HepG2 (cell line): ENCODE data around the gene TSPAN32. TPM values are rescaled to one million over a fixed set of nuclear protein-coding genes. Genes with fewer than 3 reads are reported as not detected.
A peak's percentile ranks its signal among the peaks of the same experiment; 100 is the strongest.

ENCODE experiments used
- CHD4 ChIP-seq: fragments of 200-600 bp; sonication (generic); IDR thresholded peaks from 2 replicates; pipeline ENCODE4 v1.7.0; 2017; ENCODE audit warnings: mild to moderate bottlenecking, low read length, borderline replicate concordance
- FOXJ3 ChIP-seq: sonication (generic); formaldehyde crosslinking; IDR thresholded peaks from 2 replicates; pipeline ENCODE4 v1.4.0; 2020; ENCODE audit warnings: missing genetic modification reagents, mild to moderate bottlenecking, borderline replicate concordance
- SALL1 ChIP-seq: sonication (generic); formaldehyde crosslinking; IDR thresholded peaks from 2 replicates; pipeline ENCODE4 v1.8.0; 2022; ENCODE audit warnings: mild to moderate bottlenecking, missing genetic modification reagents
- SMC3 ChIP-seq: IDR thresholded peaks from 2 replicates; pipeline ENCODE4 v1.6.1; 2011; ENCODE audit warnings: low read length, improper control_type of control experiment
- polyA plus RNA-seq, 8 experiments: library from polyadenylated mRNA; depleted of rRNA in 3 of 8; stranded (reverse) in 7 of 8; unstranded in 1 of 8; fragments of >200 nt; fragmentation: Illumina TruSeq in 4 of 8; extraction: Trizol in 4 of 8; gene quantifications; 2 replicates each; pipeline versions ENCODE4 v1.2.1 to v1.2.3, GENCODE V29; 2011 to 2016; ENCODE audit warnings: low read depth in 4 of 8, missing spikeins in 1 of 8, mixed read lengths in 1 of 8; ENCODE audit not compliant: insufficient read depth in 1 of 8
- total RNA-seq, 5 experiments: library from RNA; depleted of rRNA; stranded (reverse); fragments of >200 nt; fragmentation: Illumina TruSeq; extraction: Trizol; gene quantifications; 2 replicates each; pipeline ENCODE4 v1.2.3, GENCODE V29; 2016; ENCODE audit warnings: low read depth in 1 of 5
- TF ChIP-seq, protein P1 (sequence below): sonication (generic); formaldehyde crosslinking; IDR thresholded peaks from 2 replicates; pipeline ENCODE4 v1.4.0; 2020; ENCODE audit warnings: missing genetic modification reagents
- TF ChIP-seq, protein P2 (sequence below): sonication (generic); formaldehyde crosslinking; IDR thresholded peaks from 2 replicates; pipeline ENCODE4 v1.4.0; 2020; ENCODE audit warnings: missing genetic modification reagents
- TF ChIP-seq, protein P3 (sequence below): sonication (generic); formaldehyde crosslinking; IDR thresholded peaks from 2 replicates; pipeline ENCODE4 v1.8.1; 2023; ENCODE audit warnings: missing genetic modification reagents, inconsistent platforms, borderline replicate concordance
- TF ChIP-seq, protein P4 (sequence below): IDR thresholded peaks from 2 replicates; pipeline ENCODE4 v1.6.1; 2016; ENCODE audit warnings: mild to moderate bottlenecking, missing biosample characterization, missing genetic modification reagents
- TF ChIP-seq, protein P5 (sequence below): sonication (generic); formaldehyde crosslinking; IDR thresholded peaks from 2 replicates; pipeline ENCODE4 v1.4.0; 2020; ENCODE audit warnings: missing genetic modification reagents, borderline replicate concordance
- TF ChIP-seq, protein P6 (sequence below): sonication (generic); formaldehyde crosslinking; IDR thresholded peaks from 2 replicates; pipeline ENCODE4 v1.4.0; 2020; ENCODE audit warnings: missing genetic modification reagents

The TSPAN32 gene
- total and polyA plus RNA-seq, 2 of the 13 experiments (the other 11 are each of a cell fraction or from before 2014, with no cell fraction given), result 0.09 to 0.70 TPM

DNA sequence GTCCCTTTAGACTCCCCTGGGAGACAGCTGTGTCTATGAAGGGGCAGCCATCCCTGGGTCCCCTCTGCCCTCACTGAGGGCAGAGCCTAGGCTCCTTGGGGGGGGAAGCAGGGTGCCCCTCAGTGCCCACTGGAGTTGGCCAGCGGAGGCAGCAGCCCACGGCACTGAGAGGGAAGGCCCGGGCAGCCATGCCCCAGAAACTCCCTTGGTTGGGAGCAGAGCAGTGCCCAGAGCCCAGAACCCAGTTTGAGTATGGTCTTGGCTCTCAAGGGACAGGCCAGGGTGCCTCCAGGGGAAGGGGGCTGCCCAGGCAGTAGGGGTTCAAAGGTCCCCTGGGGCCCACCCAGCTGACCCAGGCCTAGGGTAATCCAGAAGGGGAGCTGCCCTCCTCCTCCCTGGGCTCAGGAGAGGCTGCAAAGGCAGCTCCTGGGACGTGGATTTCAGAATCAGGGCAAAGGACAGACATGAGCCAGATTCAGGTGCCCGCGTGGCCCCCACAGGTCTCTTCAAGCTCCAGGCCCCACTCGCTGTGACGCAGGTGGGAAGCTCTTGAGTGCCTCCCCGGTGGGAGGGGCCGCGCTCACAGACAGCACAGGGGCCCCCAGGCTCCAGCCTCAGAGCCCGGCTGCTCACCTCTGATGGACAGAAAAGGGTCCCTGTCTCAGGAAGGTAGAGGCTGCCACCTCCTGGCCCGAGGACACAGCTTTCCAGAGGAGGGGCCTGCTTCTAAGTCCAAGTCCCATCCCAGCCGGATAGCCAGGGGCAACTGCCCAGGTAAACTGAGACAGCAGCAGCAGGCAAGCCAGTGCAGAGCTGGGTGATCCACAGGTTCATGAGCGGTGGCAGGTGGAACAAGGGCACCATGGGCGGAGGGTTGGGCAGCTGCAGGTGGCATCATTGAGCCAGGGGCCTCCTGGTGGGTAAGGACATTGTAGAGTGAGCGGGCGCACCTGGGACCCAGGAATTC lies 2.7 kb upstream of the TSPAN32 start (continued):
- TF ChIP-seq, protein P1, sequence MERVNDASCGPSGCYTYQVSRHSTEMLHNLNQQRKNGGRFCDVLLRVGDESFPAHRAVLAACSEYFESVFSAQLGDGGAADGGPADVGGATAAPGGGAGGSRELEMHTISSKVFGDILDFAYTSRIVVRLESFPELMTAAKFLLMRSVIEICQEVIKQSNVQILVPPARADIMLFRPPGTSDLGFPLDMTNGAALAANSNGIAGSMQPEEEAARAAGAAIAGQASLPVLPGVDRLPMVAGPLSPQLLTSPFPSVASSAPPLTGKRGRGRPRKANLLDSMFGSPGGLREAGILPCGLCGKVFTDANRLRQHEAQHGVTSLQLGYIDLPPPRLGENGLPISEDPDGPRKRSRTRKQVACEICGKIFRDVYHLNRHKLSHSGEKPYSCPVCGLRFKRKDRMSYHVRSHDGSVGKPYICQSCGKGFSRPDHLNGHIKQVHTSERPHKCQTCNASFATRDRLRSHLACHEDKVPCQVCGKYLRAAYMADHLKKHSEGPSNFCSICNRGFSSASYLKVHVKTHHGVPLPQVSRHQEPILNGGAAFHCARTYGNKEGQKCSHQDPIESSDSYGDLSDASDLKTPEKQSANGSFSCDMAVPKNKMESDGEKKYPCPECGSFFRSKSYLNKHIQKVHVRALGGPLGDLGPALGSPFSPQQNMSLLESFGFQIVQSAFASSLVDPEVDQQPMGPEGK, result peak; percentile 84
- TF ChIP-seq, protein P2, sequence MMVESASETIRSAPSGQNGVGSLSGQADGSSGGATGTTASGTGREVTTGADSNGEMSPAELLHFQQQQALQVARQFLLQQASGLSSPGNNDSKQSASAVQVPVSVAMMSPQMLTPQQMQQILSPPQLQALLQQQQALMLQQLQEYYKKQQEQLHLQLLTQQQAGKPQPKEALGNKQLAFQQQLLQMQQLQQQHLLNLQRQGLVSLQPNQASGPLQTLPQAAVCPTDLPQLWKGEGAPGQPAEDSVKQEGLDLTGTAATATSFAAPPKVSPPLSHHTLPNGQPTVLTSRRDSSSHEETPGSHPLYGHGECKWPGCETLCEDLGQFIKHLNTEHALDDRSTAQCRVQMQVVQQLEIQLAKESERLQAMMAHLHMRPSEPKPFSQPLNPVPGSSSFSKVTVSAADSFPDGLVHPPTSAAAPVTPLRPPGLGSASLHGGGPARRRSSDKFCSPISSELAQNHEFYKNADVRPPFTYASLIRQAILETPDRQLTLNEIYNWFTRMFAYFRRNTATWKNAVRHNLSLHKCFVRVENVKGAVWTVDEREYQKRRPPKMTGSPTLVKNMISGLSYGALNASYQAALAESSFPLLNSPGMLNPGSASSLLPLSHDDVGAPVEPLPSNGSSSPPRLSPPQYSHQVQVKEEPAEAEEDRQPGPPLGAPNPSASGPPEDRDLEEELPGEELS, result no peak
- TF ChIP-seq SMC3 (peak; percentile 93), CHD4 (no peak), FOXJ3 (CRISPR knock-in tag) (no peak), SALL1 (peak; percentile 31; the same call in 1 of the 2 replicates)
- TF ChIP-seq, protein P3, sequence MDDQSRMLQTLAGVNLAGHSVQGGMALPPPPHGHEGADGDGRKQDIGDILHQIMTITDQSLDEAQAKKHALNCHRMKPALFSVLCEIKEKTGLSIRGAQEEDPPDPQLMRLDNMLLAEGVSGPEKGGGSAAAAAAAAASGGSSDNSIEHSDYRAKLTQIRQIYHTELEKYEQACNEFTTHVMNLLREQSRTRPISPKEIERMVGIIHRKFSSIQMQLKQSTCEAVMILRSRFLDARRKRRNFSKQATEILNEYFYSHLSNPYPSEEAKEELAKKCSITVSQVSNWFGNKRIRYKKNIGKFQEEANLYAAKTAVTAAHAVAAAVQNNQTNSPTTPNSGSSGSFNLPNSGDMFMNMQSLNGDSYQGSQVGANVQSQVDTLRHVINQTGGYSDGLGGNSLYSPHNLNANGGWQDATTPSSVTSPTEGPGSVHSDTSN, result no peak
- TF ChIP-seq, protein P4, sequence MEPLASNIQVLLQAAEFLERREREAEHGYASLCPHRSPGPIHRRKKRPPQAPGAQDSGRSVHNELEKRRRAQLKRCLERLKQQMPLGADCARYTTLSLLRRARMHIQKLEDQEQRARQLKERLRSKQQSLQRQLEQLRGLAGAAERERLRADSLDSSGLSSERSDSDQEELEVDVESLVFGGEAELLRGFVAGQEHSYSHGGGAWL, result 0 out of 2 replicates have a peak, but pooled peaks have one; percentile 33
- TF ChIP-seq, protein P5, sequence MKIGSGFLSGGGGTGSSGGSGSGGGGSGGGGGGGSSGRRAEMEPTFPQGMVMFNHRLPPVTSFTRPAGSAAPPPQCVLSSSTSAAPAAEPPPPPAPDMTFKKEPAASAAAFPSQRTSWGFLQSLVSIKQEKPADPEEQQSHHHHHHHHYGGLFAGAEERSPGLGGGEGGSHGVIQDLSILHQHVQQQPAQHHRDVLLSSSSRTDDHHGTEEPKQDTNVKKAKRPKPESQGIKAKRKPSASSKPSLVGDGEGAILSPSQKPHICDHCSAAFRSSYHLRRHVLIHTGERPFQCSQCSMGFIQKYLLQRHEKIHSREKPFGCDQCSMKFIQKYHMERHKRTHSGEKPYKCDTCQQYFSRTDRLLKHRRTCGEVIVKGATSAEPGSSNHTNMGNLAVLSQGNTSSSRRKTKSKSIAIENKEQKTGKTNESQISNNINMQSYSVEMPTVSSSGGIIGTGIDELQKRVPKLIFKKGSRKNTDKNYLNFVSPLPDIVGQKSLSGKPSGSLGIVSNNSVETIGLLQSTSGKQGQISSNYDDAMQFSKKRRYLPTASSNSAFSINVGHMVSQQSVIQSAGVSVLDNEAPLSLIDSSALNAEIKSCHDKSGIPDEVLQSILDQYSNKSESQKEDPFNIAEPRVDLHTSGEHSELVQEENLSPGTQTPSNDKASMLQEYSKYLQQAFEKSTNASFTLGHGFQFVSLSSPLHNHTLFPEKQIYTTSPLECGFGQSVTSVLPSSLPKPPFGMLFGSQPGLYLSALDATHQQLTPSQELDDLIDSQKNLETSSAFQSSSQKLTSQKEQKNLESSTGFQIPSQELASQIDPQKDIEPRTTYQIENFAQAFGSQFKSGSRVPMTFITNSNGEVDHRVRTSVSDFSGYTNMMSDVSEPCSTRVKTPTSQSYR (CRISPR knock-in tag), result no peak
- TF ChIP-seq, protein P6, sequence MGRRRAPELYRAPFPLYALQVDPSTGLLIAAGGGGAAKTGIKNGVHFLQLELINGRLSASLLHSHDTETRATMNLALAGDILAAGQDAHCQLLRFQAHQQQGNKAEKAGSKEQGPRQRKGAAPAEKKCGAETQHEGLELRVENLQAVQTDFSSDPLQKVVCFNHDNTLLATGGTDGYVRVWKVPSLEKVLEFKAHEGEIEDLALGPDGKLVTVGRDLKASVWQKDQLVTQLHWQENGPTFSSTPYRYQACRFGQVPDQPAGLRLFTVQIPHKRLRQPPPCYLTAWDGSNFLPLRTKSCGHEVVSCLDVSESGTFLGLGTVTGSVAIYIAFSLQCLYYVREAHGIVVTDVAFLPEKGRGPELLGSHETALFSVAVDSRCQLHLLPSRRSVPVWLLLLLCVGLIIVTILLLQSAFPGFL, result no peak
- TF ChIP-seq, all 625 proteins: peak for 33
